ENCODE data around the gene DDR1.

- TF ChIP-seq TAF1 (IDR thresholded peaks at IDR 0.05; ENCODE audit: low read depth, low read length), result no peak
- no peak for TF ChIP-seq POLR2A (IDR thresholded peaks at IDR 0.05; ENCODE audit: low read depth, low read length)
- no peak for TF ChIP-seq POLR2AphosphoS5 (IDR thresholded peaks at IDR 0.05; ENCODE audit: low read depth, low read length)
- TF ChIP-seq SPI1 (IDR thresholded peaks at IDR 0.05; ENCODE audit: low read depth, low read length), result no peak
- no peak for TF ChIP-seq POU2F2 (IDR thresholded peaks at IDR 0.05; ENCODE audit: low read depth, low read length)
- no peak for TF ChIP-seq PAX5 (IDR thresholded peaks at IDR 0.05; ENCODE audit: insufficient read depth, low read length, severe bottlenecking)
Measured at GRCh38 chr6:30847971-30848436, 36.3 kb upstream of the DDR1 start.

All from GM12891 (cell line).